SU-DHL-6 (cell line): ENCODE results near the gene TULP3.

Experiments used
- EZH2phosphoT487 ChIP-seq: fragments of 200-600 bp; sonication (generic), shearing (Covaris generic); conservative IDR thresholded peaks from 2 replicates; pipeline ENCODE4 v1.6.1; 2018; ENCODE audit warnings: mild to moderate bottlenecking, antibody characterized with exemption, low read length, moderate library complexity, mixed read lengths
- TF ChIP-seq, protein P1 (sequence below): fragments of 200-600 bp; sonication (generic); IDR thresholded peaks from one replicate; pipeline ENCODE4 v1.5.1; 2017; ENCODE audit warnings: antibody characterized with exemption, mild to moderate bottlenecking, low read length, moderate library complexity; ENCODE audit not compliant: insufficient read depth, poor library complexity, severe bottlenecking

GRCh38 chr12:2984249-2984648 lies 93.6 kb downstream of the TULP3 start:
- TF ChIP-seq, protein P1, sequence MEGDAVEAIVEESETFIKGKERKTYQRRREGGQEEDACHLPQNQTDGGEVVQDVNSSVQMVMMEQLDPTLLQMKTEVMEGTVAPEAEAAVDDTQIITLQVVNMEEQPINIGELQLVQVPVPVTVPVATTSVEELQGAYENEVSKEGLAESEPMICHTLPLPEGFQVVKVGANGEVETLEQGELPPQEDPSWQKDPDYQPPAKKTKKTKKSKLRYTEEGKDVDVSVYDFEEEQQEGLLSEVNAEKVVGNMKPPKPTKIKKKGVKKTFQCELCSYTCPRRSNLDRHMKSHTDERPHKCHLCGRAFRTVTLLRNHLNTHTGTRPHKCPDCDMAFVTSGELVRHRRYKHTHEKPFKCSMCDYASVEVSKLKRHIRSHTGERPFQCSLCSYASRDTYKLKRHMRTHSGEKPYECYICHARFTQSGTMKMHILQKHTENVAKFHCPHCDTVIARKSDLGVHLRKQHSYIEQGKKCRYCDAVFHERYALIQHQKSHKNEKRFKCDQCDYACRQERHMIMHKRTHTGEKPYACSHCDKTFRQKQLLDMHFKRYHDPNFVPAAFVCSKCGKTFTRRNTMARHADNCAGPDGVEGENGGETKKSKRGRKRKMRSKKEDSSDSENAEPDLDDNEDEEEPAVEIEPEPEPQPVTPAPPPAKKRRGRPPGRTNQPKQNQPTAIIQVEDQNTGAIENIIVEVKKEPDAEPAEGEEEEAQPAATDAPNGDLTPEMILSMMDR: no peak
- TF ChIP-seq EZH2phosphoT487: no peak
